HCT116 (cell line): Measurements from ENCODE around the gene EMD. TPM values are rescaled to one million over a fixed set of nuclear protein-coding genes. Genes with fewer than 3 reads are reported as not detected.

Source experiments
- ATAC-seq: fragments of 200-7000 bp; cut with Tn5 transposase; 2 replicates; pipeline ENCODE4 v1.9.1; 2020; ENCODE audit warnings: mild to moderate bottlenecking, moderate library complexity
- BruUV-seq: library from RNA; stranded (reverse); fragments of 400-500 nt; replicated peaks from 2 replicates; lab custom pipeline; 2021; lab: Mats Ljungman, UMichigan
- CTCF ChIA-PET: fragments of 300-600 bp; sonication (Branson Sonifier 250); formaldehyde crosslinking; loops from one replicate; lab custom pipeline; 2021; ENCODE audit warnings: antibody characterized with exemption; lab: Charles Lee
- POLR2A ChIA-PET: fragments of 300-600, 350-600 bp; sonication (Branson Sonifier 250); formaldehyde crosslinking; loops from one replicate; lab custom pipeline; 2021; ENCODE audit warnings: antibody characterized with exemption; lab: Charles Lee
- RAD21 ChIA-PET, 2 experiments: fragments of 300-600 bp; sonication (Branson Sonifier 250); formaldehyde crosslinking; loops; one replicate each; lab custom pipeline; 2023; ENCODE audit warnings: low total read pairs in 2 of 2; ENCODE audit not compliant: uncharacterized antibody in 2 of 2, unreplicated experiment in 2 of 2, low non-redundant PET in 1 of 2; lab: Charles Lee
- DNase-seq: peaks from one replicate; pipeline ENCODE4 v3.0.0-alpha.2; 2010; ENCODE audit warnings: low read depth, low spot score
- H2AFZ ChIP-seq: fragments of 200-600 bp; shearing (Covaris generic), sonication (generic); 2 replicates; pipeline ENCODE4 v1.6.1; 2017; ENCODE audit warnings: low read depth, mixed run types, mixed read lengths, antibody characterized with exemption, low read length; ENCODE audit not compliant: poor library complexity, severe bottlenecking
- H3K27ac ChIP-seq: 2 replicates; pipeline ENCODE4 v1.5.1; 2012; ENCODE audit warnings: low read depth, low read length
- H3K27me3 ChIP-seq: fragments of 200-600 bp; sonication (generic); 2 replicates; pipeline ENCODE4 v1.6.1; 2016; ENCODE audit warnings: mixed run types, low read length, mixed read lengths; ENCODE audit not compliant: insufficient read depth
- H3K36me3 ChIP-seq, 2 experiments: fragments of 200-500 bp in 1 of 2; fragments of 200-600 bp in 1 of 2; sonication (Bioruptor generic) in 1 of 2; sonication (generic) in 1 of 2; 2 replicates each; pipeline versions ENCODE4 v1.5.1 to v1.6.1; 2014 to 2016; ENCODE audit warnings: low read length in 2 of 2, inconsistent platforms in 1 of 2, mixed read lengths in 1 of 2, mixed run types in 1 of 2; ENCODE audit not compliant: insufficient read depth in 2 of 2, control insufficient read depth in 1 of 2
- H3K4me1 ChIP-seq, 2 experiments: fragments of 200-600 bp in 1 of 2; sonication (generic) in 1 of 2; 2 replicates each; pipeline versions ENCODE4 v1.5.1 to v1.6.1; 2012 to 2017; ENCODE audit warnings: low read length in 2 of 2, inconsistent platforms in 1 of 2, mild to moderate bottlenecking in 1 of 2, mixed read lengths in 1 of 2, mixed run types in 1 of 2, moderate library complexity in 1 of 2; ENCODE audit not compliant: insufficient read depth in 2 of 2, control insufficient read depth in 1 of 2
- H3K4me2 ChIP-seq: fragments of 200-600 bp; sonication (generic); 2 replicates; pipeline ENCODE4 v1.6.1; 2017; ENCODE audit warnings: mixed run types, low read length, mixed read lengths
- H3K4me3 ChIP-seq, 2 experiments: fragments of 200-600 bp in 1 of 2; sonication (generic) in 1 of 2; replicated peaks in 1 of 2; 2 replicates each; pipeline ENCODE4 v1.5.1; 2011 to 2016; ENCODE audit warnings: low read length in 2 of 2, control low read depth in 1 of 2, low read depth in 1 of 2, mild to moderate bottlenecking in 1 of 2, mixed read lengths in 1 of 2, mixed run types in 1 of 2
- H3K79me2 ChIP-seq: fragments of 200-600 bp; sonication (generic); 2 replicates; pipeline ENCODE4 v1.6.1; 2017; ENCODE audit warnings: mild to moderate bottlenecking, mixed run types, low read length, moderate library complexity, mixed read lengths; ENCODE audit not compliant: insufficient read depth
- H3K9ac ChIP-seq: fragments of 200-600 bp; sonication (generic); 2 replicates; pipeline ENCODE4 v1.6.1; 2016; ENCODE audit warnings: low read length, mixed read lengths
- H3K9me2 ChIP-seq: fragments of 200-600 bp; sonication (generic), shearing (Covaris generic); 2 replicates; pipeline ENCODE4 v1.6.1; 2017; ENCODE audit warnings: mixed run types, mild to moderate bottlenecking, moderate library complexity; ENCODE audit not compliant: insufficient read depth
- H3K9me3 ChIP-seq, 2 experiments: fragments of 200-500 bp in 1 of 2; fragments of 200-600 bp in 1 of 2; sonication (Bioruptor generic) in 1 of 2; sonication (generic) in 1 of 2; 2 replicates each; pipeline ENCODE4 v1.6.1; 2014 to 2017; ENCODE audit warnings: low read length in 2 of 2, mixed read lengths in 2 of 2, inconsistent platforms in 1 of 2, low read depth in 1 of 2, mild to moderate bottlenecking in 1 of 2, mixed run types in 1 of 2, moderate library complexity in 1 of 2; ENCODE audit not compliant: control insufficient read depth in 1 of 2, insufficient read depth in 1 of 2
- H4K20me1 ChIP-seq: fragments of 200-600 bp; sonication (generic), shearing (Covaris generic); 2 replicates; pipeline ENCODE4 v1.6.1; 2017; ENCODE audit warnings: mixed run types, mild to moderate bottlenecking, moderate library complexity; ENCODE audit not compliant: insufficient read depth
- ATF3 ChIP-seq: IDR thresholded peaks from 2 replicates; pipeline ENCODE4 v1.6.1; 2012
- ELF1 ChIP-seq: IDR thresholded peaks from 2 replicates; pipeline ENCODE4 v1.6.1; 2012; ENCODE audit warnings: low read depth, borderline replicate concordance
- EZH2 ChIP-seq: fragments of 200-600 bp; sonication (generic); IDR thresholded peaks from 2 replicates; pipeline ENCODE4 v1.6.1; 2017; ENCODE audit warnings: antibody characterized with exemption, mixed run types
- POLR2AphosphoS5 ChIP-seq: IDR thresholded peaks from 2 replicates; pipeline ENCODE4 v1.6.1; 2011; ENCODE audit warnings: mild to moderate bottlenecking, low read depth, low read length, moderate library complexity
- SP1 ChIP-seq: IDR thresholded peaks from 2 replicates; pipeline ENCODE4 v1.6.1; 2012; ENCODE audit warnings: low read depth
- SRF ChIP-seq: IDR thresholded peaks from 2 replicates; pipeline ENCODE4 v1.6.1; 2012; ENCODE audit warnings: low read depth
- ZFX ChIP-seq: fragments of 450-650 bp; IDR thresholded peaks from 2 replicates; pipeline ENCODE4 v1.6.1; 2017
- ZNF274 ChIP-seq: fragments of 200-500 bp; sonication (Bioruptor generic); IDR thresholded peaks from 2 replicates; pipeline ENCODE4 v1.6.1; 2014; ENCODE audit warnings: mild to moderate bottlenecking, low read depth, low read length, inconsistent platforms
- intact Hi-C: fragments of 100-400 bp; cut with micrococcal nuclease; formaldehyde crosslinking; loops from 2 replicates; pipeline ENCODE4 v1.10.0; 2022
- total RNA-seq: library from RNA; stranded (reverse); gene quantifications from one replicate; pipeline ENCODE4 v1.2.1, GENCODE V29; 2021; ENCODE audit not compliant: unreplicated experiment
- TF ChIP-seq, protein P1 (sequence below): IDR thresholded peaks from 2 replicates; pipeline ENCODE4 v1.6.1; 2011; ENCODE audit warnings: mild to moderate bottlenecking, low read length, moderate library complexity; ENCODE audit not compliant: insufficient replicate concordance; ENCODE audit errors: extremely low read depth

EMD gene
- total RNA-seq, 1 experiment from 2014 or later = 102 TPM

DNA sequence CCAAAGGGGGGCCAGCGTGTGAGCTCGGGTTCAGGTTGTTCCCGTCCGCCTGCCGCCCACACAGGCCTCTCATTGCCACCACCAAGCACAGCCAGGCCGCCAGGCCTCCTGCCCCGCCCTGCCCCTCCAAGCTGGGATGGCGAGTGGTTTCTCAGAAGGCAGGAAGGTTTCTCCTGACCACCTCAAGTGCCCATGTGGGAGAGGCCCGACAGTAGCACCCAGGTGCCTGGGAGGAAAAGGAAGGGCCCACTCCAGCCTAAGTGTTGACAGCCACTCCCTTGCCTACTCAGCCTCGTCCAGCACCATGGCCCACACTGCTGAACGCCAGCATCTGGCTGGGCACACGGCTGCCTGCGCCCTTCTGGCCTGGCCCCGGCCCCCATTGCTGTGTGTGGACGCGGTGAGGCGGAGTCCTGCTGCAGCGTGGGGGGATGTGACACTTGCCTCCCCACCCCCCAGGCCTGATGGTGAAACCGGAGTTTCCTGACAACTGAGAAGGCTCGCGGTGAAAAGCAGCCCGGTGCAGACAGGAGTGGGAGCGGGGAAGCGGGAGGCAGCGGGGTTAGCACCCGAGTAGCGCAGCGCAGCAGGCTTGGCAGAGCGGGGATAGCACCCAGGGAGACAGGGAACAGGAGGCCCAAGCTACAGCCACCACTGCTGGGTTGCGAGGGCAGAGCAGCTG, 23.9 kb upstream of the EMD start:
- CTCF ChIA-PET = no interaction called here
- no peak for TF ChIP-seq EZH2
- TF ChIP-seq ATF3 = no peak

DNA sequence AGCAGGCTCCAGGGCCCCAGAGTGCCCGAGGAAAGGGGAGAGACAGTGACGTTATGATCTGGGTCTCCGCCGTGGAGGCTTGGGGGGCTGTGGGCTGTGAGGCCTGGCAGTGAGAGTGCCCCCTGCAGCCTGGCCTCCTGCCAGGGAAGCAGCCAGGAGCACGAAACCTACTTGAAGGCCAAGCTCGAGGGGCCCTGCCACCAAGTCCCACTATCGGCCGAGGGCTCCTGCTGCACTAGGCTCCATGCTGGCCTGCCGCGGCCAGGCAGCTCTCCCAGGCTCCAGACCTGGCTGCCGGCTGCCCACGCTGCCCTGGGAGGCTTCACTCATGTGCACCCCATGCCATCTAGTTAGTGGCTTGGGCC, 23.3 kb upstream of the EMD start:
- ChIA-PET CTCF (no interaction called here), RAD21 (no interaction called here), POLR2A (no interaction called here)
- no peak overlapping the region for H3K4me3 ChIP-seq
- no peak overlapping the region for H2AFZ ChIP-seq
- BruUV-seq = no TSS peak
- H3K36me3 ChIP-seq = peaks cover 8 to 9% of the 10 kb centered on the region in 2 experiments; a peak in 2 of 4 replicates
- H3K4me2 ChIP-seq = no peak overlapping the region
- no peaks in the 10 kb centered on the region; the same call in 1 of the 2 replicates for H3K79me2 ChIP-seq
- ATAC-seq (no peak), DNase-seq (no peak)
- H3K27ac ChIP-seq = no peak overlapping the region
- intact Hi-C loops = no loop called here
- TF ChIP-seq SRF (no peak), POLR2AphosphoS5 (no peak), ZNF274 (no peak), ZFX (no peak), EZH2 (no peak), ELF1 (no peak), SP1 (no peak), ATF3 (no peak)
- TF ChIP-seq, protein P1, sequence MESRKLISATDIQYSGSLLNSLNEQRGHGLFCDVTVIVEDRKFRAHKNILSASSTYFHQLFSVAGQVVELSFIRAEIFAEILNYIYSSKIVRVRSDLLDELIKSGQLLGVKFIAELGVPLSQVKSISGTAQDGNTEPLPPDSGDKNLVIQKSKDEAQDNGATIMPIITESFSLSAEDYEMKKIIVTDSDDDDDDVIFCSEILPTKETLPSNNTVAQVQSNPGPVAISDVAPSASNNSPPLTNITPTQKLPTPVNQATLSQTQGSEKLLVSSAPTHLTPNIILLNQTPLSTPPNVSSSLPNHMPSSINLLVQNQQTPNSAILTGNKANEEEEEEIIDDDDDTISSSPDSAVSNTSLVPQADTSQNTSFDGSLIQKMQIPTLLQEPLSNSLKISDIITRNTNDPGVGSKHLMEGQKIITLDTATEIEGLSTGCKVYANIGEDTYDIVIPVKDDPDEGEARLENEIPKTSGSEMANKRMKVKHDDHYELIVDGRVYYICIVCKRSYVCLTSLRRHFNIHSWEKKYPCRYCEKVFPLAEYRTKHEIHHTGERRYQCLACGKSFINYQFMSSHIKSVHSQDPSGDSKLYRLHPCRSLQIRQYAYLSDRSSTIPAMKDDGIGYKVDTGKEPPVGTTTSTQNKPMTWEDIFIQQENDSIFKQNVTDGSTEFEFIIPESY = no peak
- H3K9me2 ChIP-seq = no peaks in the 10 kb centered on the region
- H3K27me3 ChIP-seq = no peaks in the 10 kb centered on the region
- H3K9me3 ChIP-seq = no peaks in the 10 kb centered on the region
- H4K20me1 ChIP-seq = no peaks in the 10 kb centered on the region
- H3K4me1 ChIP-seq = no peaks in the 10 kb centered on the region
- H3K9ac ChIP-seq = no peak overlapping the region

More for the DNA sequence above, 23.9 kb upstream of the EMD start:
- H3K27me3 ChIP-seq = no peaks in the 10 kb centered on the region
- H3K79me2 ChIP-seq = no peaks in the 10 kb centered on the region; the same call in 1 of the 2 replicates
- no peak overlapping the region for H3K4me2 ChIP-seq
- no peaks in the 10 kb centered on the region for H3K9me2 ChIP-seq
- H4K20me1 ChIP-seq = no peaks in the 10 kb centered on the region
- H3K9me3 ChIP-seq = no peaks in the 10 kb centered on the region
- DNase-seq (no peak), ATAC-seq (no peak)
- no peaks in the 10 kb centered on the region for H3K4me1 ChIP-seq
- no peak overlapping the region for H3K4me3 ChIP-seq
- no TSS peak for BruUV-seq
- no peak overlapping the region for H3K9ac ChIP-seq
- H3K36me3 ChIP-seq = peaks cover 8 to 13% of the 10 kb centered on the region in 2 experiments; a peak in 2 of 4 replicates
- no peak overlapping the region for H2AFZ ChIP-seq
- intact Hi-C loops = no loop called here
- ChIA-PET POLR2A (no interaction called here), RAD21 (no interaction called here)
- H3K27ac ChIP-seq = no peak overlapping the region
